IMR-90 (cell line): ENCODE measurements around the gene KAT2A. TPM values are rescaled to one million over a fixed set of nuclear protein-coding genes. Genes with fewer than 3 reads are reported as not detected.

ENCODE experiments used
- ATAC-seq: fragments of 200-7000 bp; cut with Tn5 transposase; 2 replicates; pipeline ENCODE4 v1.9.1; 2020; ENCODE audit warnings: low read depth, mild to moderate bottlenecking, moderate library complexity
- BruUV-seq: library from RNA; stranded (reverse); fragments of 400-500 nt; replicated peaks from 2 replicates; lab custom pipeline; 2021; lab: Mats Ljungman, UMichigan
- CTCF ChIA-PET: fragments of 300-600 bp; formaldehyde crosslinking; extraction: SDS; loops from one replicate; lab custom pipeline; 2021; ENCODE audit warnings: antibody characterized with exemption; lab: Yijun Ruan, JAX
- POLR2A ChIA-PET: fragments of 300-600 bp; sonication (Branson Sonifier 250); formaldehyde crosslinking; loops from one replicate; lab custom pipeline; 2022; ENCODE audit warnings: antibody characterized with exemption; ENCODE audit not compliant: unreplicated experiment; lab: Charles Lee
- DNase-seq: peaks from one replicate; pipeline ENCODE4 v3.0.0; 2013
- H2AFZ ChIP-seq: replicated peaks from 2 replicates; pipeline ENCODE3; 2013; ENCODE audit warnings: low read length, mild to moderate bottlenecking; ENCODE audit not compliant: poor library complexity
- H2AK5ac ChIP-seq: 2 replicates; pipeline ENCODE4 v1.6.1; 2013; ENCODE audit warnings: low read depth, low read length, inconsistent platforms
- H2AK9ac ChIP-seq: replicated peaks from 2 replicates; pipeline ENCODE3; 2013; ENCODE audit warnings: mild to moderate bottlenecking, low read depth, low read length, moderate library complexity; ENCODE audit not compliant: poor library complexity
- H2BK120ac ChIP-seq: 2 replicates; pipeline ENCODE4 v1.6.1; 2013; ENCODE audit warnings: low read depth, low read length, inconsistent platforms
- H2BK15ac ChIP-seq: 3 replicates; pipeline ENCODE4 v1.6.1; 2013; ENCODE audit warnings: low read depth, low read length, inconsistent platforms
- H2BK20ac ChIP-seq: 2 replicates; pipeline ENCODE4 v1.6.1; 2013; ENCODE audit warnings: low read depth, mild to moderate bottlenecking, inconsistent platforms, low read length, moderate library complexity
- H2BK5ac ChIP-seq: 2 replicates; pipeline ENCODE4 v1.6.1; 2013; ENCODE audit warnings: mild to moderate bottlenecking, low read depth, low read length, inconsistent platforms; ENCODE audit not compliant: poor library complexity, severe bottlenecking
- H3K14ac ChIP-seq: replicated peaks from 2 replicates; pipeline ENCODE4 v1.6.1; 2013; ENCODE audit warnings: low read depth, low read length, inconsistent platforms
- H3K18ac ChIP-seq: 2 replicates; pipeline ENCODE4 v1.6.1; 2013; ENCODE audit warnings: low read depth, low read length, control low read depth
- H3K23ac ChIP-seq: 2 replicates; pipeline ENCODE4 v1.6.1; 2013; ENCODE audit warnings: low read depth, low read length, inconsistent platforms
- H3K27ac ChIP-seq: 2 replicates; pipeline ENCODE4 v1.5.1; 2013; ENCODE audit warnings: mild to moderate bottlenecking, control low read depth, low read length; ENCODE audit not compliant: insufficient read depth
- H3K27me3 ChIP-seq: 2 replicates; pipeline ENCODE4 v1.6.1; 2013; ENCODE audit warnings: low read length; ENCODE audit not compliant: control insufficient read depth, insufficient read depth
- H3K36me3 ChIP-seq: 2 replicates; pipeline ENCODE4 v1.6.1; 2013; ENCODE audit warnings: low read length, mixed read lengths; ENCODE audit not compliant: control insufficient read depth, insufficient read depth
- H3K4ac ChIP-seq: 2 replicates; pipeline ENCODE4 v1.6.1; 2013; ENCODE audit warnings: low read depth, low read length, inconsistent platforms
- H3K4me1 ChIP-seq: 2 replicates; pipeline ENCODE4 v1.6.1; 2013; ENCODE audit warnings: low read length, mixed read lengths; ENCODE audit not compliant: control insufficient read depth, insufficient read depth
- H3K4me2 ChIP-seq: 2 replicates; pipeline ENCODE4 v1.6.1; 2013; ENCODE audit warnings: low read depth, mild to moderate bottlenecking, control low read depth, low read length, moderate library complexity
- H3K4me3 ChIP-seq: 2 replicates; pipeline ENCODE4 v1.5.1; 2013; ENCODE audit warnings: low read depth, mild to moderate bottlenecking, control low read depth, low read length, moderate library complexity; ENCODE audit not compliant: insufficient read depth
- H3K56ac ChIP-seq: 2 replicates; pipeline ENCODE4 v1.6.1; 2013; ENCODE audit warnings: low read length, inconsistent platforms; ENCODE audit not compliant: insufficient read depth; ENCODE audit errors: extremely low read depth
- H3K79me1 ChIP-seq, 2 experiments: 2 replicates each; pipeline ENCODE4 v1.6.1; 2013; ENCODE audit warnings: low read length in 2 of 2, inconsistent platforms in 1 of 2, low read depth in 1 of 2
- H3K9ac ChIP-seq: 2 replicates; pipeline ENCODE4 v1.6.1; 2013; ENCODE audit warnings: low read depth, low read length, control low read depth
- H3K9me1 ChIP-seq: 2 replicates; pipeline ENCODE4 v1.6.1; 2013; ENCODE audit warnings: low read length, inconsistent platforms; ENCODE audit not compliant: insufficient read depth
- H3K9me3 ChIP-seq: 2 replicates; pipeline ENCODE4 v1.6.1; 2013; ENCODE audit warnings: low read length; ENCODE audit not compliant: control insufficient read depth, insufficient read depth
- H4K20me1 ChIP-seq: 2 replicates; pipeline ENCODE4 v1.6.1; 2013; ENCODE audit warnings: low read length, inconsistent platforms; ENCODE audit not compliant: insufficient read depth
- H4K5ac ChIP-seq: 2 replicates; pipeline ENCODE4 v1.6.1; 2013; ENCODE audit warnings: mild to moderate bottlenecking, low read depth, low read length, control low read depth
- H4K8ac ChIP-seq, 2 experiments: 2 replicates each; pipeline ENCODE4 v1.6.1; 2013; ENCODE audit warnings: low read depth in 2 of 2, low read length in 2 of 2, control low read depth in 1 of 2, inconsistent platforms in 1 of 2
- H4K91ac ChIP-seq: 2 replicates; pipeline ENCODE4 v1.6.1; 2013; ENCODE audit warnings: low read depth, low read length, inconsistent platforms; ENCODE audit not compliant: insufficient read depth
- WGBS, 2 experiments: methylation state at CpG; one replicate each; pipeline versions ENCODE4 v1.1.5 to v1.1.7; 2013; ENCODE audit warnings: missing lambda C conversion rate in 2 of 2; ENCODE audit not compliant: insufficient read length in 1 of 2; ENCODE audit errors: extremely low coverage in 2 of 2; 5-methylcytosine and 5-hydroxymethylcytosine counted together
- dilution Hi-C: fragments of 300-500 bp; cut with HindIII; formaldehyde crosslinking; loops from one replicate; pipeline ENCODE4 v1.14.3; 2018; ENCODE audit warnings: low sequenced_read_pairs; ENCODE audit not compliant: unreplicated experiment
- in situ Hi-C: fragments of 300-500 bp; cut with MboI; formaldehyde crosslinking; loops from 3 replicates; pipeline ENCODE4 v1.14.3; 2019; ENCODE audit warnings: low sequenced_read_pairs, inconsistent platforms, mixed read lengths
- intact Hi-C: fragments of 100-400 bp; cut with micrococcal nuclease; formaldehyde crosslinking; loops from 2 replicates; pipeline ENCODE4 v1.10.0; 2022
- polyA plus RNA-seq, 3 experiments: library from polyadenylated mRNA; depleted of rRNA; stranded (reverse); fragments of >200 nt; gene quantifications; 2 replicates each; pipeline ENCODE4 v1.2.3, GENCODE V29; 2012; ENCODE audit warnings: low replicate concordance in 1 of 3
- total RNA-seq: library from RNA; depleted of rRNA; stranded (reverse); fragments of >200 nt; gene quantifications from 2 replicates; pipeline ENCODE4 v1.2.3, GENCODE V29; 2012
- TF ChIP-seq, protein P1 (sequence below): conservative IDR thresholded peaks from 2 replicates; pipeline ENCODE4 v1.5.1; 2012; ENCODE audit warnings: mild to moderate bottlenecking, low read depth, low read length, improper control_type of control experiment
- TF ChIP-seq, protein P2 (sequence below): fragments of 150-350 bp; IDR thresholded peaks from 2 replicates; pipeline ENCODE4 v1.6.1; 2017; ENCODE audit warnings: mild to moderate bottlenecking, antibody characterized with exemption, low read length, low read depth

KAT2A gene
- total and polyA plus RNA-seq, 2 of the 4 experiments (the other 2 are of a cell fraction) = 6.3 to 28.2 TPM

DNA sequence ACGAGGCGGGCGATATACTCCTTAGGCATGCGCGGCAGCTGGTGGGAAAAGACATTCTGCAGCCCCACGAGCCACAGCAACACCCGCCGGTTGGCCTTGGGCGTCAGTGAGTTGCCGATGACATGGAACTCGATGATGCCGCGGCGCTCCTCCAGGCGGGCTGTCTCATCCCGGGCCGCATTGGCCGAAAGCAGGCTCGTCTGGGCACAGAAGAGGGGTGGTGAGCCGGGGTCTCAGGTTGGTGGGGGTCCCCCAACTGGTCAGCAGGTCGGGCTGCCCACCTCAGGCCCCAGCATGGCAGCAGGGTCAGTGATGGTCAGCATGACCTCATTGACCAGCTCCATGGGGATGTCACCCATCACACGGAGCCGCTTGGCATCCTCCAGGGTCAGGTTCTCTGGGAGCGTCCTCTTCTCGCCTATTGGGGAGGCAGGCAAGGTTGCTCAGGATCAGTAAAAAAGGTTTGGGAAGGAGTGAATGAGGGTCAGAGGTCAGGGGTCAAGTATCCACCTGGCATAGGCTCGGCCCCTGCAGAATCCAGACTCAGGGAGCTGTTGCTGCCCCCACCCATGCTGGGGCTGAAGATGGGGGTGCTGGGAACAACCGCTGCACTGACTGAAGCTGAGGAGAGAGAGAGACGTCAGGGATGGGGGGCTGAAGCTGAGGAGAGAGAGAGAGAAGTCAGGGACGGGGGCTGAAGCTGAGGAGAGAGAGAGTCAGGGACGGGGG is 3.6 kb downstream of the KAT2A start:
- H2BK20ac ChIP-seq = no peak overlapping the region
- no peak overlapping the region for H4K5ac ChIP-seq
- TF ChIP-seq, protein P1, sequence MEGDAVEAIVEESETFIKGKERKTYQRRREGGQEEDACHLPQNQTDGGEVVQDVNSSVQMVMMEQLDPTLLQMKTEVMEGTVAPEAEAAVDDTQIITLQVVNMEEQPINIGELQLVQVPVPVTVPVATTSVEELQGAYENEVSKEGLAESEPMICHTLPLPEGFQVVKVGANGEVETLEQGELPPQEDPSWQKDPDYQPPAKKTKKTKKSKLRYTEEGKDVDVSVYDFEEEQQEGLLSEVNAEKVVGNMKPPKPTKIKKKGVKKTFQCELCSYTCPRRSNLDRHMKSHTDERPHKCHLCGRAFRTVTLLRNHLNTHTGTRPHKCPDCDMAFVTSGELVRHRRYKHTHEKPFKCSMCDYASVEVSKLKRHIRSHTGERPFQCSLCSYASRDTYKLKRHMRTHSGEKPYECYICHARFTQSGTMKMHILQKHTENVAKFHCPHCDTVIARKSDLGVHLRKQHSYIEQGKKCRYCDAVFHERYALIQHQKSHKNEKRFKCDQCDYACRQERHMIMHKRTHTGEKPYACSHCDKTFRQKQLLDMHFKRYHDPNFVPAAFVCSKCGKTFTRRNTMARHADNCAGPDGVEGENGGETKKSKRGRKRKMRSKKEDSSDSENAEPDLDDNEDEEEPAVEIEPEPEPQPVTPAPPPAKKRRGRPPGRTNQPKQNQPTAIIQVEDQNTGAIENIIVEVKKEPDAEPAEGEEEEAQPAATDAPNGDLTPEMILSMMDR = no peak
- TF ChIP-seq, protein P2, sequence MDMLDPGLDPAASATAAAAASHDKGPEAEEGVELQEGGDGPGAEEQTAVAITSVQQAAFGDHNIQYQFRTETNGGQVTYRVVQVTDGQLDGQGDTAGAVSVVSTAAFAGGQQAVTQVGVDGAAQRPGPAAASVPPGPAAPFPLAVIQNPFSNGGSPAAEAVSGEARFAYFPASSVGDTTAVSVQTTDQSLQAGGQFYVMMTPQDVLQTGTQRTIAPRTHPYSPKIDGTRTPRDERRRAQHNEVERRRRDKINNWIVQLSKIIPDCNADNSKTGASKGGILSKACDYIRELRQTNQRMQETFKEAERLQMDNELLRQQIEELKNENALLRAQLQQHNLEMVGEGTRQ = no peak
- peaks cover 3% of the 10 kb centered on the region; the same call in 1 of the 2 replicates for H4K20me1 ChIP-seq
- DNase-seq (no peak), ATAC-seq (no peak)
- no peak overlapping the region for H3K14ac ChIP-seq
- no peak overlapping the region for H4K8ac ChIP-seq
- H2BK15ac ChIP-seq = no peak overlapping the region
- H2BK120ac ChIP-seq = no peak overlapping the region
- WGBS, 2 experiments = 89% methylated on average over 24 of the region's 30 CpGs; no CpG with 5 or more reads in 1 of the 2 experiments
- CTCF ChIA-PET = interaction anchor here (0.5 kb wide), 1 partner anchor 443 kb away, joined by 3 read pairs; no protein-coding TSS in a partner anchor
- H3K56ac ChIP-seq = no peak overlapping the region
- in situ Hi-C loops = no loop called here
- no peak overlapping the region for H3K18ac ChIP-seq
- no TSS peak for BruUV-seq
- peaks cover 4% of the 10 kb centered on the region; the same call in 1 of the 2 replicates for H3K9me1 ChIP-seq
- H3K9me3 ChIP-seq = no peaks in the 10 kb centered on the region
- H2BK5ac ChIP-seq = no peak overlapping the region
- no peak overlapping the region for H3K4me3 ChIP-seq
- H3K79me1 ChIP-seq = peaks cover 10 to 12% of the 10 kb centered on the region in 2 experiments; a peak in 3 of 4 replicates
- no peak overlapping the region for H3K27ac ChIP-seq
- H2AFZ ChIP-seq = no peak overlapping the region
- dilution Hi-C loops = no loop called here
- no peak overlapping the region for H2AK5ac ChIP-seq
- H3K23ac ChIP-seq = no peak overlapping the region
- intact Hi-C loops = no loop called here
- peaks cover 26% of the 10 kb centered on the region for H3K36me3 ChIP-seq
- no peaks in the 10 kb centered on the region for H3K27me3 ChIP-seq
- H3K9ac ChIP-seq = no peak overlapping the region
- H4K91ac ChIP-seq = no peak overlapping the region
- peak overlapping the region; percentile 48 for H2AK9ac ChIP-seq
- H3K4ac ChIP-seq = no peak overlapping the region
- no peak overlapping the region for H3K4me2 ChIP-seq
- peaks cover 9% of the 10 kb centered on the region for H3K4me1 ChIP-seq
- POLR2A ChIA-PET = no interaction called here
